Astrocyte (in vitro differentiated cells and primary cell): Measurements from ENCODE around the gene ALOX12B. TPM values are rescaled to one million over a fixed set of nuclear protein-coding genes. Genes with fewer than 3 reads are reported as not detected.

Experiments
- DNase-seq: peaks from one replicate; pipeline ENCODE4 v3.0.0-alpha.2; 2010; ENCODE audit warnings: low read depth
- FAIRE-seq: peaks from 2 replicates; lab custom pipeline; 2011; peaks lifted over from hg19 to GRCh38; lab: Jason Lieb, UNC
- H2AFZ ChIP-seq: 2 replicates; pipeline ENCODE4 v1.6.0; 2012; ENCODE audit warnings: low read depth, low read length, inconsistent platforms
- H3K27ac ChIP-seq: 2 replicates; pipeline ENCODE4 v1.5.1; 2011; ENCODE audit warnings: low read depth, low read length, inconsistent platforms
- H3K27me3 ChIP-seq: 2 replicates; pipeline ENCODE4 v1.6.0; 2011; ENCODE audit warnings: low read length, inconsistent platforms; ENCODE audit not compliant: insufficient read depth
- H3K36me3 ChIP-seq: 2 replicates; pipeline ENCODE4 v1.5.1; 2011; ENCODE audit warnings: low read length, inconsistent platforms; ENCODE audit not compliant: insufficient read depth
- H3K4me1 ChIP-seq: 2 replicates; pipeline ENCODE4 v1.5.1; 2011; ENCODE audit warnings: low read length, inconsistent platforms; ENCODE audit not compliant: insufficient read depth
- H3K4me2 ChIP-seq: 2 replicates; pipeline ENCODE4 v1.6.0; 2012; ENCODE audit warnings: low read length, inconsistent platforms
- H3K4me3 ChIP-seq: 2 replicates; pipeline ENCODE4 v1.5.1; 2011; ENCODE audit warnings: low read depth, mild to moderate bottlenecking, low read length, inconsistent platforms; ENCODE audit not compliant: insufficient read depth
- H3K79me2 ChIP-seq: 2 replicates; pipeline ENCODE4 v1.6.0; 2012; ENCODE audit warnings: mild to moderate bottlenecking, low read length, inconsistent platforms; ENCODE audit not compliant: insufficient read depth
- H3K9ac ChIP-seq: 2 replicates; pipeline ENCODE4 v1.6.0; 2012; ENCODE audit warnings: mild to moderate bottlenecking, low read length, inconsistent platforms
- H3K9me3 ChIP-seq: 2 replicates; pipeline ENCODE4 v1.5.1; 2012; ENCODE audit warnings: low read depth, mild to moderate bottlenecking, low read length, inconsistent platforms; ENCODE audit not compliant: insufficient read depth
- H4K20me1 ChIP-seq: 2 replicates; pipeline ENCODE4 v1.6.0; 2012; ENCODE audit warnings: low read length, inconsistent platforms; ENCODE audit not compliant: insufficient read depth
- H3K27ac Mint-ChIP-seq: one replicate; pipeline ENCODE4 v1.8.0; 2021; ENCODE audit warnings: mild to moderate bottlenecking, mixed read lengths; ENCODE audit not compliant: unreplicated experiment
- H3K27me3 Mint-ChIP-seq: one replicate; pipeline ENCODE4 v1.8.0; 2021; ENCODE audit warnings: low read depth, mixed read lengths; ENCODE audit not compliant: unreplicated experiment
- H3K36me3 Mint-ChIP-seq: one replicate; pipeline ENCODE4 v1.8.0; 2021; ENCODE audit warnings: low read depth, mixed read lengths; ENCODE audit not compliant: unreplicated experiment
- H3K4me1 Mint-ChIP-seq: one replicate; pipeline ENCODE4 v1.8.0; 2021; ENCODE audit warnings: low read depth, mixed read lengths; ENCODE audit not compliant: unreplicated experiment
- H3K4me3 Mint-ChIP-seq: one replicate; pipeline ENCODE4 v1.8.0; 2021; ENCODE audit warnings: mild to moderate bottlenecking, moderate library complexity, mixed read lengths; ENCODE audit not compliant: unreplicated experiment
- H3K9me3 Mint-ChIP-seq: one replicate; pipeline ENCODE4 v1.8.0; 2021; ENCODE audit warnings: mild to moderate bottlenecking, mixed read lengths; ENCODE audit not compliant: unreplicated experiment
- CTCF ChIP-seq: IDR thresholded peaks from 2 replicates; pipeline ENCODE4 v1.5.1; 2011; ENCODE audit warnings: low read depth, mild to moderate bottlenecking, inconsistent platforms, low read length, moderate library complexity; ENCODE audit not compliant: insufficient read depth
- EZH2 ChIP-seq: IDR thresholded peaks from 2 replicates; pipeline ENCODE4 v1.6.1; 2012; ENCODE audit warnings: mild to moderate bottlenecking, low read length, inconsistent platforms; ENCODE audit not compliant: insufficient read depth
- total RNA-seq: library from RNA; stranded (reverse); gene quantifications from 2 replicates; pipeline ENCODE4 v1.2.1, GENCODE V29; 2021

Gene ALOX12B
- total RNA-seq, 1 donor from 2014 or later = not detected

GRCh38 chr17:8121681-8122421 lies 34.3 kb upstream of the ALOX12B start:
- Mint-ChIP-seq H3K4me1 (peaks cover 16% of the 10 kb centered on the region), H3K27me3 (peaks cover 32% of the 10 kb centered on the region)
- H3K27ac ChIP-seq = no peak overlapping the region

GRCh38 chr17:8121407-8121680 lies 33.8 kb upstream of the ALOX12B start:
- Histone ChIP-seq H3K27me3 (peaks cover 27% of the 10 kb centered on the region), H2AFZ (no peak overlapping the region), H3K4me1 (peaks cover 53% of the 10 kb centered on the region), H3K4me2 (peak overlapping the region; percentile 97), H4K20me1 (peaks cover 11% of the 10 kb centered on the region), H3K4me3 (peak overlapping the region; percentile 66), H3K9ac (no peak overlapping the region), H3K9me3 (no peaks in the 10 kb centered on the region), H3K36me3 (no peaks in the 10 kb centered on the region), H3K79me2 (no peaks in the 10 kb centered on the region), H3K27ac (no peak overlapping the region)
- FAIRE-seq (no peak), DNase-seq (no peak)
- Mint-ChIP-seq H3K36me3 (no peaks in the 10 kb centered on the region), H3K9me3 (no peaks in the 10 kb centered on the region), H3K27ac (no peak overlapping the region), H3K27me3 (peaks cover 36% of the 10 kb centered on the region), H3K4me3 (peak overlapping the region; percentile 95), H3K4me1 (peaks cover 16% of the 10 kb centered on the region)
- TF ChIP-seq EZH2 = no peak
- no peak for TF ChIP-seq CTCF

More at GRCh38 chr17:8121681-8122421, 34.3 kb upstream of the ALOX12B start:
- DNase-seq (peak; percentile 45), FAIRE-seq (no peak)
- no peaks in the 10 kb centered on the region for H3K79me2 ChIP-seq
- Mint-ChIP-seq H3K27ac (no peak overlapping the region), H3K36me3 (no peaks in the 10 kb centered on the region), H3K4me3 (peak overlapping the region; percentile 83), H3K9me3 (no peaks in the 10 kb centered on the region)
- H4K20me1 ChIP-seq = peaks cover 11% of the 10 kb centered on the region
- H3K9ac ChIP-seq = peak overlapping the region; percentile 49
- peak overlapping the region; percentile 60 for H3K4me3 ChIP-seq
- peak overlapping the region; percentile 85 for H2AFZ ChIP-seq
- H3K27me3 ChIP-seq = peaks cover 22% of the 10 kb centered on the region
- peak overlapping the region; percentile 97 for H3K4me2 ChIP-seq
- TF ChIP-seq CTCF = peak; percentile 10
- TF ChIP-seq EZH2 = no peak
- H3K4me1 ChIP-seq = peaks cover 57% of the 10 kb centered on the region
- no peaks in the 10 kb centered on the region for H3K36me3 ChIP-seq
- H3K9me3 ChIP-seq = no peaks in the 10 kb centered on the region
